B cell (primary cell): Measurements from ENCODE around the gene DLGAP4. TPM values are rescaled to one million over a fixed set of nuclear protein-coding genes. Genes with fewer than 3 reads are reported as not detected.
A peak's percentile ranks its signal among the peaks of the same experiment; 100 is the strongest.

Source experiments
- ATAC-seq: fragments of 200-7000 bp; cut with Tn5 transposase; one replicate; pipeline ENCODE4 v1.10.0; 2021; ENCODE audit warnings: low read depth, mild to moderate bottlenecking, moderate number of reproducible peaks, moderate library complexity
- CTCF ChIA-PET: fragments of 350-600 bp; sonication (Branson Sonifier 250); formaldehyde crosslinking; loops from one replicate; lab custom pipeline; 2021; ENCODE audit warnings: antibody characterized with exemption, inconsistent platforms; lab: Charles Lee
- POLR2A ChIA-PET: fragments of 350-600 bp; sonication (Branson Sonifier 250); formaldehyde crosslinking; loops from one replicate; lab custom pipeline; 2021; ENCODE audit warnings: antibody characterized with exemption; lab: Charles Lee
- DNase-seq: peaks from one replicate; pipeline ENCODE4 v3.0.0; 2013
- H2AFZ ChIP-seq: 2 replicates; pipeline ENCODE4 v1.6.1; 2012; ENCODE audit warnings: mild to moderate bottlenecking, low read depth, low read length; ENCODE audit not compliant: insufficient read depth, poor library complexity, severe bottlenecking
- H3K27ac ChIP-seq, 2 donors: 1 replicate in 1 of 2; 2 replicates in 1 of 2; pipeline ENCODE4 v1.5.1; 2012 to 2013; ENCODE audit warnings: low read length in 2 of 2, mild to moderate bottlenecking in 2 of 2, moderate library complexity in 1 of 2
- H3K27me3 ChIP-seq, 4 experiments: fragments of 200-600 bp in 1 of 4; sonication (generic) in 1 of 4; replicated peaks in 1 of 4; 1 replicate in 2 of 4; 2 replicates in 2 of 4; pipeline versions ENCODE4 v1.6.1 to v1.7.0; 2013 to 2016; ENCODE audit warnings: low read length in 3 of 4, mild to moderate bottlenecking in 2 of 4, mixed read lengths in 1 of 4, moderate library complexity in 1 of 4; ENCODE audit not compliant: insufficient read depth in 4 of 4, control insufficient read depth in 3 of 4; ENCODE audit errors: control extremely low read depth in 1 of 4
- H3K36me3 ChIP-seq, 2 experiments: replicated peaks in 1 of 2; 1 replicate in 1 of 2; 2 replicates in 1 of 2; pipeline versions ENCODE4 v1.6.1 to v1.7.1; 2013; ENCODE audit warnings: low read length in 1 of 2; ENCODE audit not compliant: insufficient read depth in 2 of 2, control insufficient read depth in 1 of 2; ENCODE audit errors: control extremely low read depth in 1 of 2, extremely low read depth in 1 of 2
- H3K4me1 ChIP-seq, 2 donors: fragments of 200-600 bp in 1 of 2; sonication (generic) in 1 of 2; 1 replicate in 1 of 2; 2 replicates in 1 of 2; pipeline versions ENCODE4 v1.5.1 to v1.6.1; 2013 to 2017; ENCODE audit warnings: low read length in 2 of 2; ENCODE audit not compliant: control insufficient read depth in 2 of 2, insufficient read depth in 2 of 2
- H3K4me2 ChIP-seq: replicated peaks from 2 replicates; pipeline ENCODE3; 2012; ENCODE audit warnings: mild to moderate bottlenecking, low read depth, low read length; ENCODE audit not compliant: poor library complexity, severe bottlenecking
- H3K4me3 ChIP-seq, 5 experiments: fragments of 200-600 bp in 1 of 5; sonication (generic) in 1 of 5; 1 replicate in 3 of 5; 2 replicates in 2 of 5; pipeline versions ENCODE4 v1.5.1 to v1.7.0; 2011 to 2016; ENCODE audit warnings: low read length in 4 of 5, mild to moderate bottlenecking in 4 of 5, low read depth in 2 of 5, control low read depth in 1 of 5, moderate library complexity in 1 of 5; ENCODE audit not compliant: insufficient read depth in 1 of 5; ENCODE audit errors: control extremely low read depth in 1 of 5, extremely low read depth in 1 of 5
- H3K79me2 ChIP-seq: fragments of 200-600 bp; sonication (generic); one replicate; pipeline ENCODE4 v1.6.0; 2016; ENCODE audit warnings: low read length; ENCODE audit not compliant: control insufficient read depth, insufficient read depth
- H3K9ac ChIP-seq: fragments of 200-600 bp; sonication (generic); 2 replicates; pipeline ENCODE4 v1.6.1; 2017; ENCODE audit warnings: mild to moderate bottlenecking, low read length, moderate library complexity
- H3K9me3 ChIP-seq, 3 donors: one replicate each; pipeline versions ENCODE4 v1.6.1 to v1.7.1; 2013; ENCODE audit warnings: low read length in 2 of 3; ENCODE audit not compliant: control insufficient read depth in 2 of 3, insufficient read depth in 1 of 3; ENCODE audit errors: control extremely low read depth in 1 of 3
- H4K20me1 ChIP-seq: 2 replicates; pipeline ENCODE4 v1.6.0; 2012; ENCODE audit warnings: mild to moderate bottlenecking, low read length; ENCODE audit not compliant: insufficient read depth, control insufficient read depth, poor library complexity, severe bottlenecking
- H3K27ac Mint-ChIP-seq: one replicate; pipeline ENCODE4 v1.8.0; 2021; ENCODE audit warnings: mixed read lengths
- H3K27me3 Mint-ChIP-seq: one replicate; pipeline ENCODE4 v1.8.0; 2021; ENCODE audit warnings: mixed read lengths
- H3K4me1 Mint-ChIP-seq: one replicate; pipeline ENCODE4 v1.8.0; 2021; ENCODE audit warnings: mixed read lengths
- H3K4me3 Mint-ChIP-seq: one replicate; pipeline ENCODE4 v1.8.0; 2021; ENCODE audit warnings: mixed read lengths
- H3K9me3 Mint-ChIP-seq: one replicate; pipeline ENCODE4 v1.8.0; 2022; ENCODE audit warnings: mixed read lengths; ENCODE audit not compliant: insufficient read depth
- EZH2 ChIP-seq: IDR thresholded peaks from 2 replicates; pipeline ENCODE4 v1.6.1; 2012; ENCODE audit warnings: borderline replicate concordance, low read depth, mild to moderate bottlenecking, moderate library complexity, low read length; ENCODE audit not compliant: insufficient read depth, poor library complexity, severe bottlenecking
- WGBS: methylation state at CpG from one replicate; pipeline ENCODE4 v1.1.5; 2013; ENCODE audit warnings: missing lambda C conversion rate; ENCODE audit not compliant: insufficient coverage; 5-methylcytosine and 5-hydroxymethylcytosine counted together
- intact Hi-C: fragments of 100-400 bp; cut with micrococcal nuclease; formaldehyde crosslinking; loops from one replicate; pipeline ENCODE4 v1.10.0; 2022
- polyA plus RNA-seq: library from polyadenylated mRNA; depleted of rRNA; stranded (reverse); fragments of >200 nt; gene quantifications from 2 replicates; pipeline ENCODE4 v1.2.3, GENCODE V29; 2012
- total RNA-seq, 2 donors: library from RNA; stranded (reverse); fragments of 120-200 nt in 1 of 2; gene quantifications; 1 replicate in 1 of 2; 2 replicates in 1 of 2; pipeline versions ENCODE4 v1.2.3 to v1.2.4, GENCODE V29; 2013 to 2022
- TF ChIP-seq, protein P1 (sequence below): fragments of 200-600 bp; IDR thresholded peaks from one replicate; pipeline ENCODE4 v1.8.0; 2022; ENCODE audit warnings: antibody characterized with exemption, mild to moderate bottlenecking

Gene DLGAP4
- total and polyA plus RNA-seq, 2 donors (not counting 1 experiment from before 2014, with no cell fraction given), result 68.8 to 87.8 TPM

DNA sequence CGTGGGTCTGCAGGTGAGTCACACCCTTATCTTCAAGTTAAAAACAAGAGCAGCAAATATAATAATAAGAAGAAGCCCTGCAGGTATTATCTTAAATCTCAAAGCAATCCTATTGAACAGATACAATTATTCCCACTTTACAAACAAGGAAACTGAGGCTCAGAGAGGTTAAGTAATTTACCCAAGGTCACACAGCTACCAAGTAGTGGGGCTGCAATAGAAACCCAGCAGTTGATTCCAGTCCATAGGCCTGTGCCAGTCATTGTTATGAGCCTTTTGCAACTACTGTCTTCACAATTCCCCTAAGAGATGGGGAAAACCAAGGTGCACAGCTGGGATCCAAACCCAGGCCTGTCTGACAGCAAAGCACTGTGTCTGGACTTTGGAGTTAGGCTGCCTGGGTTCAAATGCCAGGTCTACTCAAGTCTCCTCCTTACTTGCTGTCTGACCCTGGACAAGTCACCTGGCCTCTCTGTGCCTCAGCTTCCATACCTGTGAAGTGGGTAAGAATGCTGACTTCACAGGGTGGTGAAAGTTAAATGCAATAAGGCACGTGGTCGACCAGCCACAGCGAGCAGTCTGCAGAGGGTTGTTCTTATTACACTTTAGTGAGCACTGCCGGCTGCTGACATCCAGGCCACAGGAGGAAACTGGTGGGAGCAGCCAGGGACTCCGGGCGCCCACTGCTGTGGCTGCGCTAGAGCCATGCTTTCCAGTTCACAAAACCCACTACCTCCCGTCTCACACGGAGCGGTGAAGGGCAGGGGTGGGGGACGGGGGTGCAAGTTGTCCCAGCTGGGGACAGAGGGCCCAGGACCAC is 241.3 kb downstream of the DLGAP4 start:
- Histone ChIP-seq H3K4me3 (no peak overlapping the region), H3K4me1 (no peaks in the 10 kb centered on the region), H3K27me3 (no peaks in the 10 kb centered on the region), H3K4me2 (no peak overlapping the region), H3K9me3 (no peaks in the 10 kb centered on the region), H3K79me2 (peaks cover 3% of the 10 kb centered on the region), H4K20me1 (no peaks in the 10 kb centered on the region), H3K9ac (no peak overlapping the region), H3K36me3 (no peaks in the 10 kb centered on the region), H2AFZ (no peak overlapping the region), H3K27ac (no peak overlapping the region)
- WGBS, result 95% methylated on average over 5 of the region's 12 CpGs
- no peak overlapping the region for H3K27ac Mint-ChIP-seq
- CTCF ChIA-PET, result interaction anchor here (0.6 to 1.1 kb wide), 3 partner anchors 10 to 58 kb away, joined by 3 to 6 read pairs (median 3); partner anchors contain the start of gene RAB5IF
- POLR2A ChIA-PET, result no interaction called here
- H3K4me3 Mint-ChIP-seq, result no peak overlapping the region
- H3K4me1 Mint-ChIP-seq, result no peaks in the 10 kb centered on the region
- intact Hi-C loops, result no loop called here
- H3K9me3 Mint-ChIP-seq, result no peaks in the 10 kb centered on the region
- TF ChIP-seq, protein P1, sequence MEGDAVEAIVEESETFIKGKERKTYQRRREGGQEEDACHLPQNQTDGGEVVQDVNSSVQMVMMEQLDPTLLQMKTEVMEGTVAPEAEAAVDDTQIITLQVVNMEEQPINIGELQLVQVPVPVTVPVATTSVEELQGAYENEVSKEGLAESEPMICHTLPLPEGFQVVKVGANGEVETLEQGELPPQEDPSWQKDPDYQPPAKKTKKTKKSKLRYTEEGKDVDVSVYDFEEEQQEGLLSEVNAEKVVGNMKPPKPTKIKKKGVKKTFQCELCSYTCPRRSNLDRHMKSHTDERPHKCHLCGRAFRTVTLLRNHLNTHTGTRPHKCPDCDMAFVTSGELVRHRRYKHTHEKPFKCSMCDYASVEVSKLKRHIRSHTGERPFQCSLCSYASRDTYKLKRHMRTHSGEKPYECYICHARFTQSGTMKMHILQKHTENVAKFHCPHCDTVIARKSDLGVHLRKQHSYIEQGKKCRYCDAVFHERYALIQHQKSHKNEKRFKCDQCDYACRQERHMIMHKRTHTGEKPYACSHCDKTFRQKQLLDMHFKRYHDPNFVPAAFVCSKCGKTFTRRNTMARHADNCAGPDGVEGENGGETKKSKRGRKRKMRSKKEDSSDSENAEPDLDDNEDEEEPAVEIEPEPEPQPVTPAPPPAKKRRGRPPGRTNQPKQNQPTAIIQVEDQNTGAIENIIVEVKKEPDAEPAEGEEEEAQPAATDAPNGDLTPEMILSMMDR, result no peak
- no peak for TF ChIP-seq EZH2
- H3K27me3 Mint-ChIP-seq, result no peaks in the 10 kb centered on the region
- DNase-seq (peak; percentile 6), ATAC-seq (no peak)

DNA sequence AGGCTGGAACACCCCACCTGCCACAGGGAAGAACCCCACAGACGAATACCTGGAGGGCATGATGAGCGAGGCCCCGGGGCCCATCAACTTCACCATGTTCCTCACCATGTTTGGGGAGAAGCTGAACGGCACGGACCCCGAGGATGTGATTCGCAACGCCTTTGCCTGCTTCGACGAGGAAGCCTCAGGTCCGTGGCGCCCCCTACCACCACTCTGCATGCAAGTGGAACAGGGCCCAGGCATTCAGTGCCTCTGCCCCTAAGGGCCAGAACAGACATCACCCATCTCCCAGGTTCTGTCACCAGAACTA is 241.8 kb downstream of the DLGAP4 start:
- ChIA-PET POLR2A (no interaction called here), CTCF (interaction anchor here (0.7 kb wide), 1 partner anchor 10 kb away, joined by 6 read pairs; no protein-coding TSS in a partner anchor)

More for the DNA sequence above, 241.8 kb downstream of the DLGAP4 start:
- Histone ChIP-seq H3K27me3 (no peaks in the 10 kb centered on the region), H4K20me1 (no peaks in the 10 kb centered on the region), H3K79me2 (no peaks in the 10 kb centered on the region), H3K9ac (no peak overlapping the region), H3K9me3 (no peaks in the 10 kb centered on the region), H3K36me3 (no peaks in the 10 kb centered on the region), H3K27ac (no peak overlapping the region), H2AFZ (no peak overlapping the region), H3K4me1 (no peaks in the 10 kb centered on the region), H3K4me3 (no peak overlapping the region), H3K4me2 (no peak overlapping the region)
- 91% methylated on average over 12 of the region's 12 CpGs for WGBS
- H3K9me3 Mint-ChIP-seq, result no peaks in the 10 kb centered on the region
- ATAC-seq (no peak), DNase-seq (peak; percentile 8)
- H3K27me3 Mint-ChIP-seq, result no peaks in the 10 kb centered on the region
- no peak overlapping the region for H3K27ac Mint-ChIP-seq
- intact Hi-C loops, result no loop called here
- H3K4me3 Mint-ChIP-seq, result no peak overlapping the region
- TF ChIP-seq, protein P1, result no peak
- TF ChIP-seq EZH2, result no peak
- no peaks in the 10 kb centered on the region for H3K4me1 Mint-ChIP-seq
